Upper lobe of right lung (tissue), 1 donor: ENCODE results near the gene GUCY1A2. TPM values are rescaled to one million over a fixed set of nuclear protein-coding genes. Genes with fewer than 3 reads are reported as not detected.

Experiments used
- ATAC-seq: fragments of 200-7000 bp; cut with Tn5 transposase; one replicate; pipeline ENCODE4 v1.9.1; 2020; ENCODE audit warnings: mild to moderate bottlenecking, moderate library complexity
- DNase-seq: peaks from one replicate; pipeline ENCODE4 v3.0.0-alpha.2; 2020
- H3K27ac ChIP-seq: fragments of 200-600 bp; one replicate; pipeline ENCODE4 v1.8.0; 2022
- H3K27me3 ChIP-seq: fragments of 200-600 bp; one replicate; pipeline ENCODE4 v1.8.0; 2022; ENCODE audit warnings: mild to moderate bottlenecking
- H3K36me3 ChIP-seq: fragments of 200-600 bp; one replicate; pipeline ENCODE4 v1.8.0; 2022
- H3K4me1 ChIP-seq: fragments of 200-600 bp; one replicate; pipeline ENCODE4 v1.8.0; 2022
- H3K4me3 ChIP-seq: fragments of 200-600 bp; one replicate; pipeline ENCODE4 v1.8.0; 2022; ENCODE audit warnings: mild to moderate bottlenecking
- H3K9me3 ChIP-seq: fragments of 200-600 bp; one replicate; pipeline ENCODE4 v1.8.0; 2022
- CTCF ChIP-seq: fragments of 200-600 bp; IDR thresholded peaks from one replicate; pipeline ENCODE4 v1.8.0; 2022; ENCODE audit warnings: antibody characterized with exemption
- intact Hi-C: fragments of 100-400 bp; cut with DNase I; formaldehyde crosslinking; loops from one replicate; pipeline ENCODE4 v1.11.0; 2022
- total RNA-seq: library from RNA; stranded (reverse); fragmentation: NEBNext Ultra II Directional; extraction: Animal tissue kit (Norgen Biotek cat#: 25700); gene quantifications from one replicate; pipeline ENCODE4 v1.2.1, GENCODE V29; 2021
- donor health status: DM: no; HTN: yes; CAD: no; lungs with severe emphysema.

Gene GUCY1A2
- total RNA-seq, 1 donor from 2014 or later: 31.1 TPM

- intact Hi-C loops: no loop called here
- no peak for TF ChIP-seq CTCF
- H3K36me3 ChIP-seq: no peaks in the 10 kb centered on the region
- H3K9me3 ChIP-seq: no peaks in the 10 kb centered on the region
- DNase-seq: no peak
- H3K27ac ChIP-seq: no peak overlapping the region
- no peak overlapping the region for H3K4me3 ChIP-seq
- no peaks in the 10 kb centered on the region for H3K4me1 ChIP-seq
- H3K27me3 ChIP-seq: no peaks in the 10 kb centered on the region
- ATAC-seq: no peak
These were observed 161.7 kb downstream of the GUCY1A2 start for GRCh38 chr11:106856566-106856965.

- no peak for TF ChIP-seq CTCF
- H3K4me3 ChIP-seq: no peak overlapping the region
- DNase-seq (no peak), ATAC-seq (peak; percentile 25)
- intact Hi-C loops: no loop called here
- H3K27ac ChIP-seq: no peak overlapping the region
- no peaks in the 10 kb centered on the region for H3K9me3 ChIP-seq
- no peaks in the 10 kb centered on the region for H3K36me3 ChIP-seq
- no peaks in the 10 kb centered on the region for H3K27me3 ChIP-seq
- no peaks in the 10 kb centered on the region for H3K4me1 ChIP-seq
These were observed 163.8 kb downstream of the GUCY1A2 start for GRCh38 chr11:106854429-106854828.

GRCh38 chr11:106853850-106854401 lies 164.3 kb downstream of the GUCY1A2 start:
- ATAC-seq: peak; percentile 29
- no peak for TF ChIP-seq CTCF

GRCh38 chr11:106852779-106853178 lies 165.5 kb downstream of the GUCY1A2 start:
- Histone ChIP-seq H3K27ac (no peak overlapping the region), H3K27me3 (no peaks in the 10 kb centered on the region), H3K4me3 (no peak overlapping the region), H3K36me3 (no peaks in the 10 kb centered on the region), H3K4me1 (no peaks in the 10 kb centered on the region), H3K9me3 (no peaks in the 10 kb centered on the region)
- intact Hi-C loops: no loop called here
- no peak for TF ChIP-seq CTCF
- ATAC-seq (no peak), DNase-seq (no peak)

More at GRCh38 chr11:106853850-106854401, 164.3 kb downstream of the GUCY1A2 start:
- H3K36me3 ChIP-seq: no peaks in the 10 kb centered on the region
- no peak overlapping the region for H3K4me3 ChIP-seq
- no peak for DNase-seq
- no peaks in the 10 kb centered on the region for H3K9me3 ChIP-seq
- intact Hi-C loops: no loop called here
- no peak overlapping the region for H3K27ac ChIP-seq
- H3K4me1 ChIP-seq: no peaks in the 10 kb centered on the region
- no peaks in the 10 kb centered on the region for H3K27me3 ChIP-seq

- Histone ChIP-seq H3K9me3 (no peaks in the 10 kb centered on the region), H3K36me3 (no peaks in the 10 kb centered on the region), H3K27ac (no peak overlapping the region), H3K27me3 (no peaks in the 10 kb centered on the region), H3K4me3 (no peak overlapping the region), H3K4me1 (no peaks in the 10 kb centered on the region)
- ATAC-seq (no peak), DNase-seq (no peak)
- TF ChIP-seq CTCF: no peak
- intact Hi-C loops: no loop called here
These were observed 169.8 kb downstream of the GUCY1A2 start for GRCh38 chr11:106848526-106848925.

- ATAC-seq: no peak
- Histone ChIP-seq H3K27ac (no peak overlapping the region), H3K4me1 (no peaks in the 10 kb centered on the region), H3K27me3 (no peaks in the 10 kb centered on the region), H3K4me3 (no peak overlapping the region), H3K9me3 (no peaks in the 10 kb centered on the region), H3K36me3 (no peaks in the 10 kb centered on the region)
- TF ChIP-seq CTCF: no peak
- DNase-seq: no peak
- intact Hi-C loops: no loop called here
These were observed 176.1 kb downstream of the GUCY1A2 start for GRCh38 chr11:106842134-106842533.
